SK-N-SH (cell line): ENCODE measurements around the gene TOR2A. TPM values are rescaled to one million over a fixed set of nuclear protein-coding genes. Genes with fewer than 3 reads are reported as not detected.

Source experiments
- CTCF ChIA-PET: fragments of 300-600, 350-600 bp; formaldehyde crosslinking; extraction: SDS; loops from one replicate; lab custom pipeline; 2021; lab: Yijun Ruan, JAX
- POLR2A ChIA-PET: fragments of 350-600 bp; sonication (Branson Sonifier 250); formaldehyde crosslinking; extraction: SDS; loops from one replicate; lab custom pipeline; 2020; ENCODE audit warnings: antibody characterized with exemption, inconsistent platforms; lab: Yijun Ruan, JAX
- DNase-seq: peaks from one replicate; pipeline ENCODE4 v3.0.0; 2012
- H2AFZ ChIP-seq: fragments of 200-600 bp; sonication (generic); 2 replicates; pipeline ENCODE4 v1.8.1; 2016; ENCODE audit warnings: antibody characterized with exemption, mild to moderate bottlenecking, low read depth
- H3F3A ChIP-seq: fragments of 200-600 bp; sonication (generic); replicated peaks from 2 replicates; pipeline ENCODE3; 2016; ENCODE audit warnings: antibody characterized with exemption, mild to moderate bottlenecking; ENCODE audit not compliant: insufficient read depth
- H3K27ac ChIP-seq, 2 experiments: fragments of 200-500 bp in 1 of 2; fragments of 200-600 bp in 1 of 2; sonication (Bioruptor generic) in 1 of 2; sonication (generic), shearing (Covaris generic) in 1 of 2; 2 replicates each; pipeline versions ENCODE4 v1.5.1 to v1.6.1; 2014 to 2016; ENCODE audit warnings: low read depth in 2 of 2, inconsistent platforms in 1 of 2, low read length in 1 of 2, mild to moderate bottlenecking in 1 of 2, mixed read lengths in 1 of 2
- H3K27me3 ChIP-seq: fragments of 200-600 bp; sonication (generic), shearing (Covaris generic); 2 replicates; pipeline ENCODE4 v1.6.1; 2016; ENCODE audit warnings: mixed run types; ENCODE audit not compliant: insufficient read depth
- H3K36me3 ChIP-seq, 2 experiments: fragments of 200-500 bp in 1 of 2; fragments of 200-600 bp in 1 of 2; sonication (Bioruptor generic) in 1 of 2; sonication (generic) in 1 of 2; replicated peaks in 1 of 2; 2 replicates each; pipeline versions ENCODE3 to v1.5.1; 2014 to 2016; ENCODE audit warnings: low read length in 1 of 2, mild to moderate bottlenecking in 1 of 2; ENCODE audit not compliant: insufficient read depth in 2 of 2, control insufficient read depth in 1 of 2
- H3K4me1 ChIP-seq, 2 experiments: fragments of 200-500 bp in 1 of 2; fragments of 200-600 bp in 1 of 2; sonication (Bioruptor generic) in 1 of 2; sonication (generic), shearing (Covaris generic) in 1 of 2; 2 replicates each; pipeline versions ENCODE4 v1.5.1 to v1.6.1; 2014 to 2016; ENCODE audit warnings: low read depth in 1 of 2, low read length in 1 of 2, mixed run types in 1 of 2; ENCODE audit not compliant: insufficient read depth in 2 of 2, control insufficient read depth in 1 of 2
- H3K4me2 ChIP-seq: fragments of 200-600 bp; sonication (generic), shearing (Covaris generic); 2 replicates; pipeline ENCODE4 v1.6.1; 2017; ENCODE audit warnings: mixed run types
- H3K4me3 ChIP-seq, 2 experiments: fragments of 200-500 bp in 1 of 2; fragments of 200-600 bp in 1 of 2; sonication (Bioruptor generic) in 1 of 2; sonication (generic), shearing (Covaris generic) in 1 of 2; 2 replicates each; pipeline versions ENCODE4 v1.5.1 to v1.8.1; 2014 to 2016; ENCODE audit warnings: low read depth in 2 of 2, inconsistent platforms in 1 of 2, low read length in 1 of 2, mild to moderate bottlenecking in 1 of 2, mixed read lengths in 1 of 2, moderate library complexity in 1 of 2
- H3K79me2 ChIP-seq: fragments of 200-600 bp; sonication (generic); 2 replicates; pipeline ENCODE4 v1.8.1; 2017; ENCODE audit warnings: mild to moderate bottlenecking; ENCODE audit not compliant: insufficient read depth
- H3K9ac ChIP-seq: fragments of 200-600 bp; sonication (generic); 2 replicates; pipeline ENCODE4 v1.6.1; 2017; ENCODE audit warnings: mixed run types
- H3K9me2 ChIP-seq: fragments of 200-600 bp; sonication (generic); 2 replicates; pipeline ENCODE4 v1.6.1; 2017; ENCODE audit warnings: mixed run types
- H3K9me3 ChIP-seq: fragments of 200-600 bp; sonication (generic); 2 replicates; pipeline ENCODE4 v1.6.1; 2017; ENCODE audit warnings: mixed run types, mild to moderate bottlenecking, moderate library complexity
- H4K20me1 ChIP-seq: fragments of 200-600 bp; sonication (generic); 2 replicates; pipeline ENCODE4 v1.6.1; 2017; ENCODE audit warnings: mild to moderate bottlenecking, mixed run types; ENCODE audit not compliant: insufficient read depth
- CHD2 ChIP-seq: fragments of 150-350 bp; IDR thresholded peaks from 2 replicates; pipeline ENCODE4 v1.6.1; 2018; ENCODE audit warnings: low read length; ENCODE audit not compliant: partially characterized antibody
- ELF1 ChIP-seq: IDR thresholded peaks from 2 replicates; pipeline ENCODE4 v1.4.0; 2012
- EZH2phosphoT487 ChIP-seq: fragments of 200-600 bp; sonication (generic); IDR thresholded peaks from 2 replicates; pipeline ENCODE4 v1.6.1; 2017; ENCODE audit warnings: low read depth, mixed run types, mild to moderate bottlenecking, antibody characterized with exemption, moderate library complexity, borderline replicate concordance
- FOXJ3 ChIP-seq: sonication (generic); formaldehyde crosslinking; IDR thresholded peaks from 2 replicates; pipeline ENCODE4 v1.5.1; 2020; ENCODE audit warnings: mild to moderate bottlenecking, missing genetic modification reagents
- GABPA ChIP-seq: IDR thresholded peaks from 2 replicates; pipeline ENCODE4 v1.4.0; 2012; ENCODE audit warnings: low read depth, mild to moderate bottlenecking
- GATA2 ChIP-seq: sonication (generic); formaldehyde crosslinking; IDR thresholded peaks from 2 replicates; pipeline ENCODE4 v1.5.0; 2020; ENCODE audit warnings: mild to moderate bottlenecking, missing genetic modification reagents
- JUND ChIP-seq: IDR thresholded peaks from 2 replicates; pipeline ENCODE4 v1.4.0; 2012
- MAX ChIP-seq: IDR thresholded peaks from 2 replicates; pipeline ENCODE4 v1.4.0; 2012; ENCODE audit warnings: low read depth
- MEF2A ChIP-seq: IDR thresholded peaks from 2 replicates; pipeline ENCODE4 v1.4.0; 2012; ENCODE audit warnings: low read depth, borderline replicate concordance
- MXI1 ChIP-seq: IDR thresholded peaks from 2 replicates; pipeline ENCODE4 v1.6.1; 2012; ENCODE audit warnings: mild to moderate bottlenecking, low read depth, low read length, improper control_type of control experiment
- NRF1 ChIP-seq: IDR thresholded peaks from 2 replicates; pipeline ENCODE4 v1.6.1; 2012; ENCODE audit warnings: low read depth, mild to moderate bottlenecking, low read length
- PBX3 ChIP-seq: IDR thresholded peaks from 2 replicates; pipeline ENCODE4; 2012
- POLR2AphosphoS5 ChIP-seq: IDR thresholded peaks from 2 replicates; pipeline ENCODE4 v1.6.1; 2012; ENCODE audit warnings: low read depth, low read length
- REST ChIP-seq: IDR thresholded peaks from 2 replicates; pipeline ENCODE4 v1.6.1; 2012; ENCODE audit warnings: mild to moderate bottlenecking, low read depth, low read length, moderate library complexity
- RFX5 ChIP-seq: IDR thresholded peaks from 2 replicates; pipeline ENCODE4 v1.6.1; 2012; ENCODE audit warnings: mild to moderate bottlenecking, improper control_type of control experiment, low read length
- TAF1 ChIP-seq: IDR thresholded peaks from 2 replicates; pipeline ENCODE4 v1.6.1; 2012; ENCODE audit warnings: low read depth, mild to moderate bottlenecking, low read length, moderate library complexity, borderline replicate concordance
- TCF12 ChIP-seq: IDR thresholded peaks from 2 replicates; pipeline ENCODE4 v1.4.0; 2012
- TEAD4 ChIP-seq: IDR thresholded peaks from 2 replicates; pipeline ENCODE4 v1.4.0; 2012; ENCODE audit warnings: mild to moderate bottlenecking, borderline replicate concordance; ENCODE audit not compliant: insufficient read depth
- ZBTB33 ChIP-seq: IDR thresholded peaks from 2 replicates; pipeline ENCODE4 v1.4.0; 2012; ENCODE audit warnings: low read depth, borderline replicate concordance
- WGBS: methylation state at CpG from one replicate; pipeline ENCODE4 v1.1.6; 2017; ENCODE audit warnings: low lambda C conversion rate; 5-methylcytosine and 5-hydroxymethylcytosine counted together
- polyA plus RNA-seq, 3 experiments: library from polyadenylated mRNA; depleted of rRNA; stranded (reverse); fragments of >200 nt; gene quantifications; 2 replicates each; pipeline ENCODE4 v1.2.3, GENCODE V29; 2012

Gene TOR2A
- polyA plus RNA-seq, 1 of the 3 experiments (the other 2 are of a cell fraction) = 17.2 TPM

- TF ChIP-seq TCF12 (no peak), CHD2 (no peak), MAX (no peak), TEAD4 (no peak)
- TF ChIP-seq, all 33 proteins: peak for 0
Observed at GRCh38 chr9:127711226-127711701, 23.8 kb downstream of the TOR2A start (continued).

GRCh38 chr9:127710204-127710783 is 24.8 kb downstream of the TOR2A start:
- DNase-seq = no peak
- no peaks in the 10 kb centered on the region for H4K20me1 ChIP-seq
- no peaks in the 10 kb centered on the region for H3K9me2 ChIP-seq
- H3K4me1 ChIP-seq = peaks cover 0 to 29% of the 10 kb centered on the region in 2 experiments; a peak in 1 of 4 replicates
- H3K9me3 ChIP-seq = no peaks in the 10 kb centered on the region
- CTCF ChIA-PET = interaction anchor here (1.0 to 1.5 kb wide), 2 partner anchors 24 to 75 kb away, joined by 3 to 6 read pairs; partner anchors contain the start of genes CDK9 and TOR2A
- no peak overlapping the region for H3K4me2 ChIP-seq
- H3K36me3 ChIP-seq = no peaks in the 10 kb centered on the region
- H3K4me3 ChIP-seq = no peak overlapping the region
- no peak overlapping the region for H3K27ac ChIP-seq
- POLR2A ChIA-PET = no interaction called here
- H3K79me2 ChIP-seq = peaks cover 13% of the 10 kb centered on the region; the same call in 1 of the 2 replicates
- no peak overlapping the region for H2AFZ ChIP-seq
- TF ChIP-seq MXI1 (no peak), REST (no peak), RFX5 (no peak), NRF1 (no peak), GATA2 (CRISPR knock-in tag) (no peak), GABPA (no peak), EZH2phosphoT487 (no peak), FOXJ3 (CRISPR knock-in tag) (no peak), TEAD4 (no peak), ZBTB33 (no peak), MEF2A (no peak), JUND (no peak), TAF1 (no peak), ELF1 (no peak), POLR2AphosphoS5 (no peak), PBX3 (no peak)
- H3K27me3 ChIP-seq = no peaks in the 10 kb centered on the region
- 96% methylated on average over 9 of the region's 10 CpGs for WGBS
- H3F3A ChIP-seq = no peaks in the 10 kb centered on the region
- H3K9ac ChIP-seq = no peak overlapping the region
